Measurements from ENCODE around the gene NT5DC1.

- no peak for TF ChIP-seq REST (IDR thresholded peaks at IDR 0.05; ENCODE audit: insufficient replicate concordance, low read depth)
- TF ChIP-seq CTCF (IDR thresholded peaks at IDR 0.05; ENCODE audit: insufficient read depth, low read length) = no peak
- no peak for TF ChIP-seq GABPA (IDR thresholded peaks at IDR 0.05; ENCODE audit: low read depth)
- no peak for TF ChIP-seq POLR2AphosphoS5 (IDR thresholded peaks at IDR 0.05; ENCODE audit: low read depth)
Observed at GRCh38 chr6:116157391-116157790, 56.7 kb downstream of the NT5DC1 start.

All from HL-60 (cell line).